Ishikawa (cell line): ENCODE data around the gene IRAK2.

Experiments used
- CEBPB ChIP-seq: IDR thresholded peaks from 2 replicates; pipeline ENCODE4 v1.6.1; 2012
- CREB1 ChIP-seq: IDR thresholded peaks from 2 replicates; pipeline ENCODE4 v1.6.1; 2012; ENCODE audit warnings: low read depth
- EGR1 ChIP-seq: IDR thresholded peaks from 2 replicates; pipeline ENCODE4 v1.6.1; 2012
- EP300 ChIP-seq: IDR thresholded peaks from 2 replicates; pipeline ENCODE4 v1.6.1; 2012; ENCODE audit warnings: borderline replicate concordance
- FOXM1 ChIP-seq: IDR thresholded peaks from 2 replicates; pipeline ENCODE4 v1.6.1; 2012; ENCODE audit warnings: low read depth, borderline replicate concordance
- MAX ChIP-seq: IDR thresholded peaks from 2 replicates; pipeline ENCODE4 v1.6.1; 2012
- NFIC ChIP-seq: IDR thresholded peaks from 2 replicates; pipeline ENCODE4 v1.6.1; 2012
- RAD21 ChIP-seq: IDR thresholded peaks from 2 replicates; pipeline ENCODE4 v1.6.1; 2012; ENCODE audit warnings: low read depth
- REST ChIP-seq: IDR thresholded peaks from 2 replicates; pipeline ENCODE4 v1.6.1; 2012; ENCODE audit warnings: low read depth, mild to moderate bottlenecking
- TAF1 ChIP-seq: IDR thresholded peaks from 2 replicates; pipeline ENCODE4 v1.6.1; 2012; ENCODE audit warnings: low read depth, mild to moderate bottlenecking
- TCF12 ChIP-seq: IDR thresholded peaks from 2 replicates; pipeline ENCODE4 v1.6.1; 2012; ENCODE audit warnings: low read depth
- TEAD4 ChIP-seq: IDR thresholded peaks from 2 replicates; pipeline ENCODE4 v1.6.1; 2012
- USF1 ChIP-seq: IDR thresholded peaks from 2 replicates; pipeline ENCODE4 v1.6.1; 2012
- YY1 ChIP-seq: IDR thresholded peaks from 2 replicates; pipeline ENCODE4 v1.6.1; 2012; ENCODE audit warnings: low read depth
- ZBTB7A ChIP-seq: IDR thresholded peaks from 2 replicates; pipeline ENCODE4 v1.6.1; 2012; ENCODE audit warnings: low read depth

IRAK2 gene

GRCh38 chr3:10198761-10199649 lies 34.3 kb downstream of the IRAK2 start:
- no peak for TF ChIP-seq USF1
- no peak for TF ChIP-seq TEAD4
- no peak for TF ChIP-seq NFIC

DNA sequence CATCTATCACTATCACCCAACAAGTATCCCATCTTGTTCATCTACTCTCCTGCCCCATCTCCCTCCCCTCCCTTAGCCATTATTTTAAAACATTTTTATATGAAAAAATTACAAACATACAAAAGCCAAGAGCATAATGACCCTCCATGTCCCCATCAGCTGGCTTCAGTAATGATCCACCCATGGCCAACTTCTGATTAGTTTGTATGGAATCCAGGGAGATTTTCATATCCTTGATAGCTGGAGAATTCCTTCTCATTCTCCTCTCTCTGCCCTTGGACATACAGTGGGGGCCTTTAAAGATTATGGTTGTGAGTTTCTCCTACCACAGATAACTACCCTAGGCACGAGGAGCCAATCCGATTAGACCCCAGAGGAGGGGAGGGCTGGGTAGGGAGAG lies 40.2 kb downstream of the IRAK2 start:
- TF ChIP-seq TCF12 = no peak
- no peak for TF ChIP-seq YY1
- no peak for TF ChIP-seq TEAD4
- no peak for TF ChIP-seq EP300
- TF ChIP-seq EGR1 = no peak
- TF ChIP-seq RAD21 = no peak
- TF ChIP-seq USF1 = no peak
- TF ChIP-seq TAF1 = no peak
- no peak for TF ChIP-seq REST
- no peak for TF ChIP-seq CEBPB
- no peak for TF ChIP-seq MAX
- no peak for TF ChIP-seq NFIC
- TF ChIP-seq FOXM1 = no peak
- TF ChIP-seq CREB1 = no peak

- TF ChIP-seq MAX = no peak
- TF ChIP-seq USF1 = peak; percentile 46; the same call in 1 of the 2 replicates
- TF ChIP-seq RAD21 = no peak
- TF ChIP-seq NFIC = peak; percentile 77
- no peak for TF ChIP-seq FOXM1
- TF ChIP-seq ZBTB7A = no peak
- peak; percentile 19; the same call in 1 of the 2 replicates for TF ChIP-seq TEAD4
- TF ChIP-seq TCF12 = peak; percentile 59; the same call in 1 of the 2 replicates
Measured at GRCh38 chr3:10205451-10206165, 40.9 kb downstream of the IRAK2 start.

- no peak for TF ChIP-seq MAX
Measured at GRCh38 chr3:10206166-10206511, 41.4 kb downstream of the IRAK2 start.

DNA sequence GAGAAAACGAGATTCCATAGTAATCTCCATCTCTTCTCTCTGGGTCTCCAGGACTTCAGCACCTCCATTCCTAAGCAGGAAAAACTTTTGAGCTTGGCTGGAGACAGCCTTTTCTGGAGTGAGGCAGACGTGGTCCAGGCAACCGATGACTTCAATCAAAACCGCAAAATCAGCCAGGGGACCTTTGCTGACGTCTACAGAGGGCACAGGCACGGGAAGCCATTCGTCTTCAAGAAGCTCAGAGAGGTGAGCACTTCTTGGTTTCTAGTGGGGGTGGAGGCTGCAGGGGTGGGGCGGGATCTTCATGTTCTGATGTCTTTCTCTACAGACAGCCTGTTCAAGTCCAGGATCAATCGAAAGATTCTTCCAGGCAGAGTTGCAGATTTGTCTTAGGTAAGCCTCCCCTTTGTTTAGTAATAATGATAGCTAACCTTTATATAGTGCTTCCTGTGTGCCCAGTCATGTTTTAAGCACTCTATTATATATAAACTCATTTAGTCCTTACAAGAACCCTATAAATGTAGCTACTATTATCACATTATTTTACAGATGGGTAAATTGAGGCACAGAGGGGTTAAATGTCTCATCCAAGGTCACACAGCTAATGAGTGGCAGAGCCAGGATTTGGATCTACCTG lies 48.6 kb downstream of the IRAK2 start:
- TF ChIP-seq CEBPB (no peak), EP300 (no peak), FOXM1 (no peak), ZBTB7A (no peak), TAF1 (no peak), USF1 (no peak), REST (no peak), TCF12 (no peak), EGR1 (no peak), RAD21 (no peak), NFIC (no peak), MAX (no peak), TEAD4 (no peak), YY1 (no peak), CREB1 (no peak)
